IPS-15b (cell line): ENCODE data around the gene EXOSC10.

Source experiments
- H3K27me3 ChIP-seq: one replicate; pipeline ENCODE4 v1.6.1; 2013; ENCODE audit warnings: low read length; ENCODE audit not compliant: control insufficient read depth, insufficient read depth
- H3K36me3 ChIP-seq: one replicate; pipeline ENCODE4 v1.6.1; 2013; ENCODE audit warnings: low read length; ENCODE audit not compliant: control insufficient read depth, insufficient read depth
- H3K4me1 ChIP-seq: one replicate; pipeline ENCODE4 v1.6.1; 2013; ENCODE audit warnings: mild to moderate bottlenecking, low read length; ENCODE audit not compliant: control insufficient read depth, insufficient read depth
- H3K4me3 ChIP-seq: one replicate; pipeline ENCODE4 v1.5.1; 2013; ENCODE audit warnings: low read depth, low read length
- H3K9ac ChIP-seq: one replicate; pipeline ENCODE4 v1.6.1; 2013; ENCODE audit warnings: low read depth, mild to moderate bottlenecking, low read length
- H3K9me3 ChIP-seq: one replicate; pipeline ENCODE4 v1.6.1; 2013; ENCODE audit warnings: mild to moderate bottlenecking, low read length; ENCODE audit not compliant: control insufficient read depth, insufficient read depth

EXOSC10 gene

GRCh38 chr1:11099310-11100148 lies at the start of gene EXOSC10:
TSS of gene EXOSC10 (minus strand) at chr1:11099869. CDS start at chr1:11099831, 38 bp downstream.
- Histone ChIP-seq H3K4me1 (peaks cover 5% of the 10 kb centered on the region), H3K4me3 (peak within 1 kb of the TSS; percentile 97), H3K9ac (peak within 1 kb of the TSS; percentile 96), H3K9me3 (no peaks in the 10 kb centered on the region), H3K36me3 (peaks cover 3% of the 10 kb centered on the region), H3K27me3 (no peaks in the 10 kb centered on the region)

- no peaks in the 10 kb centered on the region for H3K4me1 ChIP-seq
- no peak overlapping the region for H3K9ac ChIP-seq
- H3K36me3 ChIP-seq, result peaks cover 38% of the 10 kb centered on the region
- no peaks in the 10 kb centered on the region for H3K9me3 ChIP-seq
- H3K4me3 ChIP-seq, result no peak overlapping the region
- H3K27me3 ChIP-seq, result no peaks in the 10 kb centered on the region
Observed at GRCh38 chr1:11147197-11147770, 47.6 kb upstream of the EXOSC10 start.

GRCh38 chr1:11145741-11146140 lies 46.1 kb upstream of the EXOSC10 start:
- Histone ChIP-seq H3K9ac (no peak overlapping the region), H3K27me3 (no peaks in the 10 kb centered on the region), H3K36me3 (peaks cover 38% of the 10 kb centered on the region), H3K9me3 (no peaks in the 10 kb centered on the region), H3K4me1 (no peaks in the 10 kb centered on the region), H3K4me3 (no peak overlapping the region)

GRCh38 chr1:11144570-11145256 lies 45.0 kb upstream of the EXOSC10 start:
- H3K9me3 ChIP-seq, result no peaks in the 10 kb centered on the region
- no peak overlapping the region for H3K9ac ChIP-seq
- no peaks in the 10 kb centered on the region for H3K4me1 ChIP-seq
- peaks cover 41% of the 10 kb centered on the region for H3K36me3 ChIP-seq
- H3K27me3 ChIP-seq, result no peaks in the 10 kb centered on the region
- no peak overlapping the region for H3K4me3 ChIP-seq

- H3K9ac ChIP-seq, result no peak overlapping the region
- no peaks in the 10 kb centered on the region for H3K4me1 ChIP-seq
- no peaks in the 10 kb centered on the region for H3K9me3 ChIP-seq
- H3K27me3 ChIP-seq, result no peaks in the 10 kb centered on the region
- H3K36me3 ChIP-seq, result peaks cover 41% of the 10 kb centered on the region
- H3K4me3 ChIP-seq, result no peak overlapping the region
Observed at GRCh38 chr1:11143907-11144306, 44.2 kb upstream of the EXOSC10 start.

- Histone ChIP-seq H3K4me3 (no peak overlapping the region), H3K36me3 (peaks cover 42% of the 10 kb centered on the region), H3K27me3 (no peaks in the 10 kb centered on the region), H3K9me3 (no peaks in the 10 kb centered on the region), H3K4me1 (no peaks in the 10 kb centered on the region), H3K9ac (no peak overlapping the region)
Observed at GRCh38 chr1:11143401-11143800, 43.7 kb upstream of the EXOSC10 start.

GRCh38 chr1:11142618-11143391 lies 43.1 kb upstream of the EXOSC10 start:
- Histone ChIP-seq H3K36me3 (peaks cover 45% of the 10 kb centered on the region), H3K9me3 (no peaks in the 10 kb centered on the region), H3K4me1 (no peaks in the 10 kb centered on the region), H3K27me3 (no peaks in the 10 kb centered on the region), H3K9ac (no peak overlapping the region), H3K4me3 (no peak overlapping the region)

GRCh38 chr1:11138952-11139351 lies 39.3 kb upstream of the EXOSC10 start:
- no peaks in the 10 kb centered on the region for H3K9me3 ChIP-seq
- H3K4me3 ChIP-seq, result no peak overlapping the region
- H3K9ac ChIP-seq, result no peak overlapping the region
- H3K36me3 ChIP-seq, result peaks cover 37% of the 10 kb centered on the region
- no peaks in the 10 kb centered on the region for H3K4me1 ChIP-seq
- no peaks in the 10 kb centered on the region for H3K27me3 ChIP-seq

- Histone ChIP-seq H3K4me1 (no peaks in the 10 kb centered on the region), H3K9me3 (no peaks in the 10 kb centered on the region), H3K27me3 (no peaks in the 10 kb centered on the region), H3K4me3 (no peak overlapping the region), H3K9ac (no peak overlapping the region), H3K36me3 (peaks cover 36% of the 10 kb centered on the region)
Observed at GRCh38 chr1:11138029-11138428, 38.4 kb upstream of the EXOSC10 start.

GRCh38 chr1:11134898-11135266 lies 35.2 kb upstream of the EXOSC10 start:
- Histone ChIP-seq H3K4me3 (no peak overlapping the region), H3K36me3 (peaks cover 50% of the 10 kb centered on the region), H3K9ac (no peak overlapping the region), H3K9me3 (no peaks in the 10 kb centered on the region), H3K27me3 (no peaks in the 10 kb centered on the region), H3K4me1 (no peaks in the 10 kb centered on the region)

GRCh38 chr1:11134251-11134897 lies 34.7 kb upstream of the EXOSC10 start:
- no peaks in the 10 kb centered on the region for H3K9me3 ChIP-seq
- H3K4me1 ChIP-seq, result no peaks in the 10 kb centered on the region
- H3K9ac ChIP-seq, result no peak overlapping the region
- H3K27me3 ChIP-seq, result no peaks in the 10 kb centered on the region
- H3K4me3 ChIP-seq, result no peak overlapping the region
- H3K36me3 ChIP-seq, result peaks cover 51% of the 10 kb centered on the region
